KMS-11 (cell line): ENCODE results near the gene GPHB5.

Source experiments
- H2AFZ ChIP-seq: fragments of 200-600 bp; sonication (generic); 2 replicates; pipeline ENCODE4 v1.6.1; 2016; ENCODE audit warnings: antibody characterized with exemption, mixed run types, low read depth
- H3K27ac ChIP-seq: fragments of 200-600 bp; sonication (generic); 2 replicates; pipeline ENCODE4 v1.6.1; 2016; ENCODE audit warnings: mild to moderate bottlenecking, mixed run types
- H3K27me3 ChIP-seq: fragments of 200-600 bp; sonication (generic); 2 replicates; pipeline ENCODE4 v1.6.1; 2017; ENCODE audit warnings: mild to moderate bottlenecking, low read depth, mixed run types, moderate library complexity; ENCODE audit not compliant: insufficient read depth
- H3K36me3 ChIP-seq: fragments of 200-600 bp; sonication (generic); 2 replicates; pipeline ENCODE4 v1.6.1; 2017; ENCODE audit warnings: mild to moderate bottlenecking, mixed run types; ENCODE audit not compliant: insufficient read depth
- H3K4me1 ChIP-seq: fragments of 200-600 bp; sonication (generic); 2 replicates; pipeline ENCODE4 v1.6.1; 2016; ENCODE audit warnings: mild to moderate bottlenecking, low read depth, mixed run types; ENCODE audit not compliant: poor library complexity, severe bottlenecking
- H3K4me2 ChIP-seq: fragments of 200-600 bp; sonication (generic); 2 replicates; pipeline ENCODE4 v1.7.0; 2016; ENCODE audit warnings: mild to moderate bottlenecking, mixed run types
- H3K4me3 ChIP-seq: fragments of 200-600 bp; sonication (generic); IDR thresholded peaks from 2 replicates; pipeline ENCODE4 v1.6.1; 2017; ENCODE audit warnings: low read depth, low read length, mixed read lengths; ENCODE audit not compliant: insufficient read depth
- H3K79me2 ChIP-seq: fragments of 200-600 bp; sonication (generic); 2 replicates; pipeline ENCODE4 v1.6.1; 2016; ENCODE audit warnings: low read depth, mixed run types; ENCODE audit not compliant: insufficient read depth
- H3K9ac ChIP-seq: fragments of 200-600 bp; sonication (generic); 2 replicates; pipeline ENCODE4 v1.6.1; 2016; ENCODE audit warnings: mild to moderate bottlenecking, mixed run types
- H4K20me1 ChIP-seq: fragments of 200-600 bp; sonication (generic); 2 replicates; pipeline ENCODE4 v1.6.1; 2016; ENCODE audit warnings: mild to moderate bottlenecking, mixed run types; ENCODE audit not compliant: insufficient read depth
- TF ChIP-seq, protein P1 (sequence below): fragments of 200-600 bp; sonication (generic); conservative IDR thresholded peaks from 2 replicates; pipeline ENCODE4 v1.6.1; 2017; ENCODE audit warnings: low read depth, mild to moderate bottlenecking, antibody characterized with exemption, low read length, moderate library complexity, mixed read lengths

The GPHB5 gene

DNA sequence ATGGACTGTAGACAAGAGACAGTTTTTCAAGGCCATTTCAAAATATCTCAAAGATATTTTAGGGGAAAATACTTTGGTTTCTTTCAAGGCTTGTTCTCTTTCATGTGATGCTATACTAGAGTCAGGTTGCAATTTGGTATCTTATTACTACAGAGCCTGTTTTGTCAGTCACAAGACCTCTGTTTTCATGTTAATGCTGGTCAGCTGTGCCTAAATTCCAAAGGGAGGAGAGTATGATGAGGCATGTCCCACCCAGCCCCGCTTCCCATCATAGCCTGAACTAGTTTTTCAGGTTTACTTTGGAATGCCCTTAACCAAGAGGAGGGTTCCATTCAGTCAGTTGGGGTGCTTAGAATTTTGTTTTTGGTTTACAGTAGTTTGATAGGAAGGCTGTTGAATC lies 52.6 kb downstream of the GPHB5 start:
- Histone ChIP-seq H4K20me1 (no peaks in the 10 kb centered on the region), H3K4me3 (no peak overlapping the region), H3K27me3 (no peaks in the 10 kb centered on the region), H3K4me2 (no peak overlapping the region), H3K4me1 (no peaks in the 10 kb centered on the region), H3K9ac (no peak overlapping the region), H3K79me2 (no peaks in the 10 kb centered on the region), H3K27ac (no peak overlapping the region), H2AFZ (no peak overlapping the region), H3K36me3 (no peaks in the 10 kb centered on the region)
- TF ChIP-seq, protein P1, sequence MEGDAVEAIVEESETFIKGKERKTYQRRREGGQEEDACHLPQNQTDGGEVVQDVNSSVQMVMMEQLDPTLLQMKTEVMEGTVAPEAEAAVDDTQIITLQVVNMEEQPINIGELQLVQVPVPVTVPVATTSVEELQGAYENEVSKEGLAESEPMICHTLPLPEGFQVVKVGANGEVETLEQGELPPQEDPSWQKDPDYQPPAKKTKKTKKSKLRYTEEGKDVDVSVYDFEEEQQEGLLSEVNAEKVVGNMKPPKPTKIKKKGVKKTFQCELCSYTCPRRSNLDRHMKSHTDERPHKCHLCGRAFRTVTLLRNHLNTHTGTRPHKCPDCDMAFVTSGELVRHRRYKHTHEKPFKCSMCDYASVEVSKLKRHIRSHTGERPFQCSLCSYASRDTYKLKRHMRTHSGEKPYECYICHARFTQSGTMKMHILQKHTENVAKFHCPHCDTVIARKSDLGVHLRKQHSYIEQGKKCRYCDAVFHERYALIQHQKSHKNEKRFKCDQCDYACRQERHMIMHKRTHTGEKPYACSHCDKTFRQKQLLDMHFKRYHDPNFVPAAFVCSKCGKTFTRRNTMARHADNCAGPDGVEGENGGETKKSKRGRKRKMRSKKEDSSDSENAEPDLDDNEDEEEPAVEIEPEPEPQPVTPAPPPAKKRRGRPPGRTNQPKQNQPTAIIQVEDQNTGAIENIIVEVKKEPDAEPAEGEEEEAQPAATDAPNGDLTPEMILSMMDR: no peak
